ENCODE results near the gene PLIN4.

GRCh38 chr19:4533835-4534424, 15.6 kb upstream of the PLIN4 start:
- TF ChIP-seq CTCF (IDR thresholded peaks at IDR 0.05) (no peak), POLR2A (IDR thresholded peaks at IDR 0.05) (no peak)

Data from vagina (tissue), 2 donors.